ENCODE measurements around the gene MBNL2. TPM values are rescaled to one million over a fixed set of nuclear protein-coding genes. Genes with fewer than 3 reads are reported as not detected.
A peak's percentile ranks its signal among the peaks of the same experiment; 100 is the strongest.

Gene MBNL2
- total RNA-seq, 2 donors from 2014 or later = 13.4 to 27.2 TPM

DNA sequence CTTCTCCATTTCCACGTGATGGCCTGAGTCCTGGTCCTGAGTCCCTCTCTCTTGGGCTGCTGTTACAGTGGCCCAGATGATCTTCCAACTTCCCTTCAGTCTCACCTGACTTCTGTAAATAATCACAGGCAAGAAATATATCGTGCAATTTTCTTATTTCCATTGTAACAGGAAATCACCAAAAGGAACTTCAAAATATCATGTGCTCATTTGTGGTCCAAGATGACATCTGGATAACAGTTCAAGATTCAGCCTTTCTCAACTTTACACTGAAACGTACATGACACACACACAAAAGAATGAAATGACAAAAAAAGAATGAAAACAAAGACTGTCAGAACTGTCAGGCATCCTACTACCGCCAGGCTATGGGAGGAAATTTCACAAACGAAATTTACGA lies 189.9 kb downstream of the MBNL2 start:
- ATAC-seq (replicated peaks) = no peak
- Mint-ChIP-seq H3K36me3 (ENCODE audit: low read depth) (no peaks in the 10 kb centered on the region), H3K4me3 (no peak overlapping the region), H3K9me3 (no peaks in the 10 kb centered on the region), H3K27me3 (peaks cover 5% of the 10 kb centered on the region), H3K4me1 (no peaks in the 10 kb centered on the region), H3K27ac (no peak overlapping the region)

DNA sequence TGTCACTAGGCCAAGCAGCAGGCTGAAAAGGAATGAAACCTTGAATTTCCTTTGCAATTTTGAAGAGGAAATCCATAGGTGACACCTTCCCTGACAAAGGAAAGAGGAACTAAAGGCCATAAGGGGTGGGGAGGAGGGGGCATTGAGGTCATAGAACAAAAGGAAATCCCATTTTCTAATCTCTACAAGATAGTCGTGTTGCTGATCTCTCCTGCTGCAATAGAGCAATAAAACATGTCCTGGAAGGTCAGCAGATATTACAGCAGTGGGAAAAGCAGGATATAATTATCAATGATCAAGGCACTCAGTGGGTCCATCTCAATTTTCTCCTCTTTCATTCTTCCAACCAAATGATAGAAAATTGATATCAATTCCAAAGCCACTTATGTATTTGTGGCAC lies 191.6 kb downstream of the MBNL2 start:
- no peaks in the 10 kb centered on the region for H3K4me1 Mint-ChIP-seq
- no peak overlapping the region for H3K27ac Mint-ChIP-seq
- H3K9me3 Mint-ChIP-seq = no peaks in the 10 kb centered on the region
- H3K27me3 Mint-ChIP-seq = peaks cover 4% of the 10 kb centered on the region
- H3K36me3 Mint-ChIP-seq (ENCODE audit: low read depth) = no peaks in the 10 kb centered on the region
- ATAC-seq (replicated peaks) = no peak
- no peak overlapping the region for H3K4me3 Mint-ChIP-seq

DNA sequence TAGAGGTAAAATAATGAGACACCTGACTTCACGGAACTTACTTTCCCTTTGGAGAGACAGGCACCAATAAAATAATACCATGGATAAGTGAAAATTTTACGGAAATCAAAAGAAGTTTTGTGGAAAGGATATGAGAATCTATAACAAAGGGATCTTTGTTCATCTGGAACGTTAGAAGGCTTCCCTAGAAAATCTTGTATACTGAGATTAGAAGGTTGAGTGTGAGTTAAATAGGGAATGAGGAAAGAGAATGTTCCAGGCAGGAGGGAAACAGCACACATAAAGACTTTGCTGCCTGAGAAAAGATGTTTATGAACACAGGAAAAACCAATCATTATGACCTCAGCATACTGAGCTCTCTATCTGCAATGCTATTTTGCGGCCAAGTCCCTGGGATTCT lies 192.3 kb downstream of the MBNL2 start:
- H3K36me3 Mint-ChIP-seq (ENCODE audit: low read depth) = no peaks in the 10 kb centered on the region
- no peak for ATAC-seq (replicated peaks)
- no peak overlapping the region for H3K27ac Mint-ChIP-seq
- H3K27me3 Mint-ChIP-seq = no peaks in the 10 kb centered on the region
- no peaks in the 10 kb centered on the region for H3K9me3 Mint-ChIP-seq
- H3K4me1 Mint-ChIP-seq = no peaks in the 10 kb centered on the region
- H3K4me3 Mint-ChIP-seq = no peak overlapping the region

DNA sequence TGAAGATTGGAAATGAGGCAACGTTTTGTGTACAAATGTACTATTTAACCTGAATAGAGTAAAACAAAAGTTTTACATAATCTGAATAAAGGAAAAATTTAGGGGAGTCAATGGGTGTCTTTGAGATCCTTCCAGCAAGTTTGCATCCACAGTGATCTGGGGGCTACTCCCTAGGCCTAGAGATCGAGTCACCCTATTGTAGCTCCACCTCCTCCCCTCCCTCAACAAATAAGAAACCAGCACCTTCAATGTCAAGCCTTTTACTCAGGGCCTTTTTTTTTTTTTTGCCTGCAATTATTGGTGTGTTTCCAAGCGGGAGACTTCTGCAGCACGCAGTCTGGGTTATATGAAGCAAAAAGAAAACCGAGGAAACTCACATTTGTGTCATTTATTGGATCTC lies 195.6 kb downstream of the MBNL2 start:
- Mint-ChIP-seq H3K27ac (no peak overlapping the region), H3K4me1 (no peaks in the 10 kb centered on the region), H3K36me3 (ENCODE audit: low read depth) (no peaks in the 10 kb centered on the region), H3K9me3 (no peaks in the 10 kb centered on the region), H3K4me3 (no peak overlapping the region), H3K27me3 (no peaks in the 10 kb centered on the region)
- no peak for ATAC-seq (replicated peaks)

DNA sequence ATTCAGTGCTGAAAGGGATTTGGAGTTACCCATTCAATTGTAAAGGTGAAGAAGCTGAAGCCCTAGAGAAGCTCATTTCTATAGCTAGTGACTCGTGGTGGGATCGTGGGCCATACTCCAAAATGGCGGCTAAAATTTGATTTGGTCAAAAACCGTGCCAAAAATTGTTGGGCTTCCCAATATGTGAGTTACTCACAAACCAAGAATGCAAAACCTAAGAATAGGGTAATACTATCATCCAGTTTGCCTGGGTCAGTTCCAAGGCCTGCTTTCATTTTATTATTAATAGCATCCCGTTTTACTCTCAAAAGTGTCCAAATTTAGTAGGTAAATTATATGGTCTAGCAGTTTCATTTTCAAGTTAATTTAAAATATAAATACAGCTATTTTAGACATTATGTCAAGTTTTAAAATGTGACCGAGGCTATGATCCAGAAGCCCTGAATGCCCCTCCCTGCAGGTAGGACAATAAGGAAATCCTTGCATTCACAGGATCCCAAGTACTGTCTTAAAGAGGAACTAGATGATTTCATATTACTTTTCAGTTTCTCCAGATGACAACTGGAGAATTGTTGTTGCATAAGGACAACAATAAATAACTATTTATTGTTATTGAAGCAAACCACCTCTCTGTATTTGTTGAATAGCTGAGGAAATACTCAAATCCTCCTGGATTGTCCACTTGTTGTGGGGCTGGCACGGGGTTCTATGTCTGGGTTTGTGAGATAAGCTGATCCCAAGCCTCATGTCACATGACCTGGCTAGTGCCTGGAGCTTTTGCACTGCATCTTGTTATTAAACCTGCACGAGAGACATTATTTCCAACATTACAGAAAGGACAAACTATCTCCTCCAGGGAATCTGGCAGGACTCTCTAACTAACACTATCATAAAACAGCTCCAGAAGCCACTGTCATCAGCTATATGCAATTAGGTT lies 200.3 kb downstream of the MBNL2 start:
- Mint-ChIP-seq H3K27ac (no peak overlapping the region), H3K27me3 (peaks cover 3% of the 10 kb centered on the region), H3K9me3 (no peaks in the 10 kb centered on the region), H3K4me3 (no peak overlapping the region), H3K36me3 (ENCODE audit: low read depth) (no peaks in the 10 kb centered on the region), H3K4me1 (no peaks in the 10 kb centered on the region)
- no peak for ATAC-seq (replicated peaks)

DNA sequence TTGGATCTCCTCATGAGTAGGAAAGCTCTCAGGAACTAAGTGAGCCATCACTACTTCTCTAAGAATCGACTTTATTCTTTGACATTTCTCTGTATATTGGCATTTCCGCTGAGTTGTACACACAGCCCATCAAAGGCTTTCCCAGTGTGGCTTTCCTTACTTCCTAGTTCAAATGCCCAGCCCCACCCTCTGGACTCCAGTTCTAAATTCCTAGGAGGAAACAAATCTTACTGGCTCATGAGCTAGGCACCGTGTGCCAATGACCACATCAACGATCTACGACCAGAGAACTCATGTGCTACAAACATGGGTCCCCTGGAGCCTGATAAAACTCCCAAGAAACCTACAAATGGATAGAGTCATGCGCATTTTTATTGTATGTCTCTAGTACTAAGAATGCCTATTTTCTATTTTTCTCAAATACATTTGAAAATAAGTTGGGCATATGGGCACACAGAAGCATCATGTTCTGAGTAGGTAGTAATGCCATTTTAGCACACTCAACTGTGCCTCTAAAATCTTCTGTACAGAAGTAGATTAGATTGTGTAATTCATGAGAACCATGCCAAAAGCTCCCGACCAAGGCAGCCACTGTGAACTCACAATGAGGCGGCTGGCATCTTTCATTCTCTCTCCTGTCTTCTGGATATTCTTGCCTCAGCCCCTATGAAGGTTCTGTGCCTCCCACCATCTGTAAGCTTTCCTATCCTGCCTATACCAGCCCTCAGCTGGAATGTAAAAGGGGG lies 201.3 kb downstream of the MBNL2 start:
- peaks cover 3% of the 10 kb centered on the region for H3K27me3 Mint-ChIP-seq
- ATAC-seq (replicated peaks) = no peak
- no peaks in the 10 kb centered on the region for H3K4me1 Mint-ChIP-seq
- no peak overlapping the region for H3K27ac Mint-ChIP-seq
- H3K36me3 Mint-ChIP-seq (ENCODE audit: low read depth) = no peaks in the 10 kb centered on the region
- H3K4me3 Mint-ChIP-seq = no peak overlapping the region
- no peaks in the 10 kb centered on the region for H3K9me3 Mint-ChIP-seq

DNA sequence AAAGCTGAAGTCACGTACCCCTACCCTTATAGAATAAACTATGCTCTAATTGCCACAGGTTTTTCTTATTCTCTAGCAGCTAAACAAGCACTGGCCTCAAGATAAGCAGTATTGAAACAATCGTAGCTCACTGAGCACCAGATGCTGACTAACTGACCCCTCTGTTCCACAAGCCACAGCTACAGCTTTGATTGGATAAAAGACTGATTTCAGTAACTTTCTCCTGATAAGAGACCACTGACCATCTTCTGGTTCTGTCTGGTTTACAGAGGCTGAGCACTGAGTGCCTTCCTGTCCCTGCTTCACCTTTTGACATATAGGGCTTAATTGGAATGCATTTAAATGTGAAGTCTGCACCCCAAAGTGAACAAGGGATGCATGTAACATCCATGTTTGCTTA lies 203.5 kb downstream of the MBNL2 start:
- Mint-ChIP-seq H3K4me1 (no peaks in the 10 kb centered on the region), H3K4me3 (no peak overlapping the region), H3K9me3 (no peaks in the 10 kb centered on the region), H3K27ac (no peak overlapping the region), H3K36me3 (ENCODE audit: low read depth) (no peaks in the 10 kb centered on the region), H3K27me3 (peaks cover 13% of the 10 kb centered on the region)
- no peak for ATAC-seq (replicated peaks)

DNA sequence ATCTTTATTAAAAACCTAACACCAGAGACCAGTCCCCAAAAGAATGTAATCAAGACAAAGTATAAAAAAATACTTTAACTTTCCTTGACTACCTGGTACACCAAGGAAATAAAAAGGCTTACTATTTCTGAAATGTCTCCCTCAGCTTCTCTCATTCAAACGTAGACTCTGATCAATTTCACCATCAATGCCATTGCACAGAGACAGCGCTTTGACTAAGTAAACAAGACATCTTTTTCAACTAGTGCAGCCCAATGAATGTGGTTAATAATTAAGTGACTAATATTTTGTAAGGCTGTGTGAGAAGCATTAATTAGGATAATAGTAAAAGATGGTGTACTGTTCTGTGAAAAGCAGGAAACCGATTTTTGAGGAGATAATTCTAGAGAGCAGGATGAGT lies 204.6 kb downstream of the MBNL2 start:
- Mint-ChIP-seq H3K27me3 (peaks cover 13% of the 10 kb centered on the region), H3K36me3 (ENCODE audit: low read depth) (no peaks in the 10 kb centered on the region), H3K27ac (no peak overlapping the region), H3K9me3 (no peaks in the 10 kb centered on the region), H3K4me1 (no peaks in the 10 kb centered on the region), H3K4me3 (no peak overlapping the region)
- no peak for ATAC-seq (replicated peaks)

DNA sequence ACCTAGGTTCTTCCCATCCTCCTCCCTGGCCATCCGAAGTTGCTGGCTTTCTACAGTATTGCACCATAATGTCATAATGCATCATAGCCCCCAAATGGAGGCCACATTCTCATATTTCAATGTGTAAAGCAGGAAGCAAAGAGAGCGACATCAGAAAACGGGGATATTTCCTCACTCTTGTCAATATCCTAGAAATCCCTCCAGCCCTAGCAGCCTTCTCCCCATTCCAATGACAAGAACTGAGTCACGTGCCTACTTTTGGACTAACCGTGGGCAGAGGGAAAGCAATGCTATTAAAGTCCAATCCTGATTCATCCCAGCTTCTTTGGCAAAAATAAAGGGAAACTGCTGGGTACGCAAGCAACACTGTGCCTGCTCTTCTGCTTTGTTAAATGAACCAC lies 207.5 kb downstream of the MBNL2 start:
- Mint-ChIP-seq H3K4me1 (no peaks in the 10 kb centered on the region), H3K27ac (no peak overlapping the region)

DNA sequence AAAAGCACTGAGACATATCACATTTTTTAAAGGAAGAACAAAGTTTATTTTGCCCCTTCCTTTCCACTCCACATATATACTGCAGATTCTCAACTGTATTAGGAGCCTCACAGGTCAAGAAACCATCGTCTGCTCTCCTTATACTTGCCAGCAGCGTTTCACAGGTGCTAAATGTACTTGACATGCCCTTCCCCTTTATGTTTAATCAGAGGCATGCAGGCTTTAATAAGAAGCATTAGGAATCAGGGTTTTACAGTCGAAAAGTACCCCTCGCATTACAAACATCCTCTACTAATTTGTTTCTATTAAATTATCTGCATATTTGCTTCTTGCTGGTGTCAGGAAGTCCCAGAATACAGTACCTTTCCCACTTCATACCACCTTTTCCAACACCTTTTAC lies 208.2 kb downstream of the MBNL2 start:
- Mint-ChIP-seq H3K27ac (no peak overlapping the region), H3K4me1 (peaks cover 4% of the 10 kb centered on the region), H3K9me3 (no peaks in the 10 kb centered on the region), H3K4me3 (no peak overlapping the region), H3K36me3 (ENCODE audit: low read depth) (peaks cover 11% of the 10 kb centered on the region), H3K27me3 (peaks cover 13% of the 10 kb centered on the region)
- no peak for ATAC-seq (replicated peaks)

More for the DNA sequence above, 207.5 kb downstream of the MBNL2 start:
- ATAC-seq (replicated peaks) = no peak
- Mint-ChIP-seq H3K27me3 (peaks cover 13% of the 10 kb centered on the region), H3K4me3 (no peak overlapping the region), H3K36me3 (ENCODE audit: low read depth) (peaks cover 11% of the 10 kb centered on the region), H3K9me3 (no peaks in the 10 kb centered on the region)

DNA sequence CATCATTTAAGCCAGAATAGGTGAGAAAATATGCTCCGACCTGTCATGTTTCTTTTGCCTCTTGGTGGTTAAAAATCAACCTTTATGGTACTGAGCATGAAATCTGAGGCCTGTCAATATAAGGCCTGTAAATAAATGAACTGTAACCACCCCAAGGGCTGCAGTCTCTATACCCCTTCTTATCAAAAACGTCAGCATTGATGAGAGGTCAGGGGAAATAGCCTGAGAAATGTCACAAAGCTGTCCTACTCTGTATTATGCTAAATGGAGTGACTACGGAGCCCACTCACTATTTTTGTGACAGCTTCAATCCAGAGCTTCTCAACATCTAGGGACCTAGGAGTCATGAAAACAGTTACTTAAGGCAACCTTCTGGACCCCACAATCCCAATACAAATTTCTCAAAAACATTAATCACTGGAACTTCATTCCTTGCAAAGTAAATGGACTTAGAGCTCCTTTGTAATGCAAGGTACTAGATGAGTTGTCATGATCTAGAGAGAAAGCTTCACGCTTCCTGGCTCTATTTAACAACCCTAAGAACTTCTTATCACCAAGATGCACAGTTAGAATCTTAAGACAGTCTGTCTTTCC lies 209.1 kb downstream of the MBNL2 start:
- ATAC-seq (replicated peaks) = no peak
- Mint-ChIP-seq H3K9me3 (no peaks in the 10 kb centered on the region), H3K4me1 (peaks cover 12% of the 10 kb centered on the region), H3K27me3 (peaks cover 10% of the 10 kb centered on the region), H3K27ac (no peak overlapping the region), H3K36me3 (ENCODE audit: low read depth) (peaks cover 11% of the 10 kb centered on the region), H3K4me3 (peak overlapping the region; percentile 93)

DNA sequence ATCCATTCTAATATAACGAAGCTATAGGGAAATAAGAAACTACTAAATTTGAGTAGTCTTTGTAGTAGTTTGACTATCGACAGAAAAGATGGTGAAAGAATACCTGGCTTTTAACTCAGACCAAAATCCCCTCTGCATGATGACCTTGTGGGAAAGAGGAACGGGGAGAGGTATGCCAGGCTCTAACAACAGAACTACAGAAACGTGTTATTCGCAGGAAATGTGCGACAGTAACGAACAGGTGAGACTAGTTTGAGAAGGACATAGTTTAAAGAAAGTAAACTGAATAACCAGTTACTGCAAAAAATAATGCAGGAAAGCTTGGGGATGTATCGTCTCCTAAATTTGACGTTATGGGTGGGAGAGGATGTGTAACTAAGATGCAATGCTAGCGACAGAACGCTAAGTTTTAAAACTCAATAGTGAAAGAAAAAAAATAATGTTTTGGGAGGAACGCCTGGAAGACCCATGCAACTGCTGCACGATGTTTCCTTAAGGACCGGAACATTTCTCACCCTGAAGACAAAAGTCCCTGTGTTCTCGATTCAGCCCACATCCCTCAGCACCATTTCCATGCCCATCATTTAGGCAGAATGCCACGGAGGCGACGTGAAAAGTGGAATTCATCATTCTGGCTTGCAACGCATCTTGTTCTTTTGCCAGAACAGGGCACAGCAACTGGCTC lies 210.2 kb downstream of the MBNL2 start:
- Mint-ChIP-seq H3K9me3 (no peaks in the 10 kb centered on the region), H3K4me1 (peaks cover 18% of the 10 kb centered on the region), H3K36me3 (ENCODE audit: low read depth) (peaks cover 11% of the 10 kb centered on the region), H3K4me3 (peak overlapping the region; percentile 93), H3K27ac (peak overlapping the region; percentile 100), H3K27me3 (peaks cover 10% of the 10 kb centered on the region)
- ATAC-seq (replicated peaks) = no peak

DNA sequence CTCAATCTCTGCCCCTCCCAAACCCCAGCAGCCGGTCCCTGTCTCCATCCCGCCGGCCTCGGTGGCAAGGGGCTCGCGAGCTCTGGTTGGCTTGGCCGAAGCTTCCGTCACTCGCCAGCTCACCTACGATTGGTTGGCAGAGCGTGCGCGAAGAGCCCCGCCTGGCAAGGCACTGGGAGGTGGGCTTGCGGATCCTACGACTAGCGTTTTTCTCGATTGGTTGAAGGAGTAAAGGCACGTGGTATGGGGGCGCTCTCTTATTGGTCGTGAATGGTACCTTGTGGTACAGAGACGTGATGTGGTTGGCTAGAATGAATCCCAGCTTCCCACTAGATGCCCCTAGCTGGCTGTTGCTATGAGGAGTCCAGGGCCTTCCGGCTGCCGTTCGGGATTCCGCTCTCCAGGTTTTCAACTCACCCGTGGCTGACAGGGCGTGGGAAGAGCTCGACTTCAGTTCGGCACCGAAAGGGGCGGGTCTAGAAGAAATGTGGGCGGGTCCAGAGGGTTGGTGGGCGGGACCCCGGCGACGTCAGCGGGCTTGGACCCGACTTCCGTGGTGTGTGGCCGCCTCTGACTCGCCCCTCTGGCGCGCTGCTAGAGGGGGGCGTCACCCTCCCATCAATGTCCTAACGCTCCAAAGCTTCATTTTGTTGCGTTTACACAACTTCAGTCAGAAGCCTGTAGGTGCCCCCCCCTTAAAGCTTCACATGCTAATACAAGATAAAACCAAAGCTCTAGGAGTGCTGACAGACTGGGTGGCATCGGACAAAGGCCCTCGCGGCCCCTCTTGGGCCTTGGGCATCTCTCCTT lies 211.0 kb downstream of the MBNL2 start:
- Mint-ChIP-seq H3K27ac (peak overlapping the region; percentile 100), H3K4me1 (peaks cover 18% of the 10 kb centered on the region), H3K4me3 (peak overlapping the region; percentile 93), H3K36me3 (ENCODE audit: low read depth) (peaks cover 11% of the 10 kb centered on the region), H3K9me3 (no peaks in the 10 kb centered on the region), H3K27me3 (peaks cover 10% of the 10 kb centered on the region)
- peak; percentile 85 for ATAC-seq (replicated peaks)
